ENCODE results near the gene HBS1L.
A peak's percentile ranks its signal among the peaks of the same experiment; 100 is the strongest.

The HBS1L gene

GRCh38 chr6:134943522-134944111 lies 111.0 kb downstream of the HBS1L start:
- DNase-seq, result no peak

- peak; percentile 55 for DNase-seq
These were observed 115.7 kb downstream of the HBS1L start for GRCh38 chr6:134938896-134939295.

GRCh38 chr6:134937426-134937825 lies 117.2 kb downstream of the HBS1L start:
- no peak for DNase-seq

- DNase-seq, result no peak
These were observed 117.7 kb downstream of the HBS1L start for GRCh38 chr6:134936931-134937330.

- DNase-seq, result no peak
These were observed 118.1 kb downstream of the HBS1L start for GRCh38 chr6:134936476-134936875.

- DNase-seq, result no peak
These were observed 119.7 kb downstream of the HBS1L start for GRCh38 chr6:134934793-134935485.

GRCh38 chr6:134932535-134933470 lies 121.8 kb downstream of the HBS1L start:
- no peak for DNase-seq

GRCh38 chr6:134932098-134932497 lies 122.5 kb downstream of the HBS1L start:
- no peak for DNase-seq

GRCh38 chr6:134930463-134930862 lies 124.2 kb downstream of the HBS1L start:
- no peak for DNase-seq

- DNase-seq, result no peak
These were observed 126.3 kb downstream of the HBS1L start for GRCh38 chr6:134928151-134928900.

GRCh38 chr6:134925800-134926199 lies 128.8 kb downstream of the HBS1L start:
- no peak for DNase-seq

GRCh38 chr6:134921721-134922261 lies 132.8 kb downstream of the HBS1L start:
- no peak for DNase-seq

GRCh38 chr6:134921276-134921675 lies 133.3 kb downstream of the HBS1L start:
- no peak for DNase-seq

GRCh38 chr6:134920422-134920821 lies 134.2 kb downstream of the HBS1L start:
- DNase-seq, result no peak

GRCh38 chr6:134918418-134918961 lies 136.1 kb downstream of the HBS1L start:
- DNase-seq, result no peak

GRCh38 chr6:134911547-134911946 lies 143.1 kb downstream of the HBS1L start:
- DNase-seq, result no peak

- DNase-seq, result no peak
These were observed 144.1 kb downstream of the HBS1L start for GRCh38 chr6:134910593-134910935.
